AG20443 (cell line): Measurements from ENCODE around the gene PRKCQ.
"Not testable (repeated sequence)": the region's sequence is repeated elsewhere in the genome, so short reads cannot be mapped to it uniquely, and the experiment has no call there.

Source experiments
- DNase-seq: peaks from one replicate; pipeline ENCODE4 v3.0.0; 2012; ENCODE audit warnings: low spot score, mixed read lengths

The PRKCQ gene

DNA sequence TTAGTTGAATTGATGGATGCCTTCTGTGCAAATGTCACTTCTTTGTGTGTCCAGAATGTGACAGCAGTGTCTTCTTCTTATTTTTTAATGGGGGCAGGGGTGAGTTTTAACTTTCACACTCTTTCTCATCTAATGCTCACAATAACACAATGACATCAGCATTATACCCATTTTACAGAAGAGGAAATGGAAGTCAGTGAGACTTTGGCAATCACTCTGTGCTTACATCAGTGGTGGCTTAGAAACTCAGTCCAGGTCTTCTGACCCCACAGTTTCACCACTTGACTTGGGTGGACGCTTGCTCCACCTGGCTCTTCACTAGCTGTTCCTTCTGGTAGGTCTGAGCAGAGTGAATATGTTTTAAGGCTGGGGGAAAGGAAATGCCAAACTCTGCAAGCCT, 124.0 kb downstream of the PRKCQ start:
- DNase-seq, result no peak

DNA sequence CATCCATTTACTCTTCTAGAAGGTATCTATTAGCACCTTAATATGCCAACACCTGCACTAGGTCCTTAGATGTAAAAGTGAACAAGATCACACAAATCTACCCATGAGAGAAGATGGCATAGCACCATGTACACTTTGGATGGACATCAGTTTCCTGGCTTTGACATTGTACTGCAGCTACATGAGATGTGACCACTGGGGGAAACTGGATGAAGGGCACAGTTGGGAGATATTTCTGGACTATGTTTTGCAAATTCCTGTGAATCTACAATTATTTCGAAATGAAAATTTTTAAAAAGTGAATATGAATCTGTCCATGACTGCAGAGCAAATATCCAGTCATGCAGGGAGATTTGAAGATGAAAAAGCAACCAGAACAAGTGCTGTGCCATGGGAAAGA, 124.5 kb downstream of the PRKCQ start:
- DNase-seq, result no peak

DNA sequence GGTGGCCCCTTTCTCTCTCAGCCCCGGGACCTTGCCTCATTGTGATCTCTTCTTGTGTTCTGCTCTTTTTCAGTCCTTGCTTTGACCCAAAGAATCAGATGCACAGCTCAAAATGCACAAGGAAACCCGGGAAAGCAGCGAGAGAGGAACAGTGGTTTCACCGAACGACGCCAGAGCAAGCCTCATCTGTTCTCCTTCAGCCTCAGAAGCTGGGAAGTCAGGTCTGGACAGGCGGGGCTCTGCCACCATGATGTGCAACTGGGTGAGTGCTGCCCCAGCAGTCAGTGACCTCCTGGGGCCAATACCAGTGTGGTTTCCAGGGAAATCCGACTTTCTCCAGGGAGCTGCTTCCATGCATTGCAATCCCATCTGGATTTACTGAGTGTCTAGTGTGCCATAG, 133.4 kb downstream of the PRKCQ start:
- DNase-seq, result no peak

DNA sequence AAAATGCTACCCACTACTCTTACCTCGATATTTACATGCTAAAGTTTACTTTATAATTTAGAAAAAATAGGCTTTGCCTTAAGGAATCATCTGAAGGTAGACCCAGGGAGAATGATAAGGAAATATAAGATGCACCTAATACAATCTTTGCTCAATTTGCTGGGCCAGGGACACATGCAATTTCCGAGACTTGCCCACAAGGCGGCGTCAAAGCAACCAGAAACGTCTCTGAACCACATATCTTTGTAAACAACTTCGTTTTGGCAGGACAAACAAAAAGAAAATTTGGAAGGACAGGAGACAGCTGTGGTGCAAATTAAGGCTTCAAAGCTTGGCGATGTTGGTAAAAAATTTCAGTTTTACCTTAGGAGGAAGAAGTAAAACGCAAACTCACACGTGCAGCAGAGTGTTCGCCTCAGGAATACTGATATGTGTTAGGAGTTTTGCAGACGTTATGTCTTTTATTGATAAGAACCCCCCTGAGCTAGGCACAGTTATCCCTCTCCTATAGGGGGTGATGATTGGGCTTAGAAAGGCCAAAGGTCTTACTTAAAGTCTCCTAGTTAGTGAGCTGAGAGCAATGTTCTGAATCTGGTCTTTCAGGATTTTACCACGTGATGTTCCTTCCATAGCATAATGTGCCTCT, 134.3 kb downstream of the PRKCQ start:
- peak; percentile 70 for DNase-seq

DNA sequence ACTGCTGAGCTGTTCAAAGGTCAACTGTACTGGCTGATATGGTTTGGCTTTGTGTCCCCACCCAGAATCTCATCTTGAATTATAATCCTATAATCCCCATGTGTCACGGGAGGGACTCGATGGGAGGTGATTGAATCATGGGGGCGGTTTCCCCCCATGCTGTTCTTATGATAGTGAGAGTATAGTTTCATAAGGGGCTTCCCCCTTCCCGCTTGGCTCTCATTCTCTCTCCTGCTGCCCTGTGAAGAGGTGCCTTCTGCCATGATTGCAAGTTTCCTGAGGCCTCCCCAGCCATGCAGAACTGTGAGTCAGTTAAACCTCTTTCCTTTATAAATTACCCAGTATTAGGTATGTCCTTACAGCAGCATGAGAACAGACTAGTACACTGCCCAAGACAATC, 140.2 kb downstream of the PRKCQ start:
- not testable (repeated sequence) for DNase-seq

DNA sequence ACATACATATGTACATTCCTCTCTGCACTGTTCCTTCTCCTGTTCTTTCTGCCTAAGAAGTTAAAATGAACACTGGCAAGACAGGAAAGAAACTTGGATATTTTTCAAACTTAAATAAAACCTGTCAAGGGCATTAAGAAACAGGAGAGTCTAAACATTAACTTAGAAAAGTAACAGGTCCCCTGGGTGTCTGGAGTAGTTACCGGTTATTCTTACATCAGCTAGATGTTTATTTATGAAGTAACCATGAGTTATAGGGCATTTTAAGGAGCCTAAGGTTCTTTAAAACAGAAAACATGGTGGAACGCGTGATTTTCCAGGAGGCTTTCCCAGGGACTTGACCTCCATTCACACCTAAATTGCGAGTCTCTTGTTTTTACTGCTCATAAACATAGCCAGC, 148.2 kb downstream of the PRKCQ start:
- no peak for DNase-seq

DNA sequence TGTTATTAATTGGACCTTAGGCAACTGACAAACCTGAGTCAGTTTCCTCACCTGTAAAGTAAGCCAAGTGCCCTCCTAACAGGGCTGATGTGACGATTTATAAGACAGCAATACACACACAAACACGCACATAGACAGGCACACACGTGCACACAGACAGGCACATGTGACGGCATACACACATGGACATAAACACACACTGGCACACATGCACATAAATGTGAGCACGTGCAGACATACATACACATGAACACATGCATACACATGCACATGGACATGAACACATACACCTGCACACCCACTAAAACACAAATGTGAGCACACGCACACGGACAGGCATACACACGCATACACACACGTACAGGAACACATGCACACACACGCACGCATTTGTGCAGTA, 148.9 kb downstream of the PRKCQ start:
- no peak for DNase-seq

DNA sequence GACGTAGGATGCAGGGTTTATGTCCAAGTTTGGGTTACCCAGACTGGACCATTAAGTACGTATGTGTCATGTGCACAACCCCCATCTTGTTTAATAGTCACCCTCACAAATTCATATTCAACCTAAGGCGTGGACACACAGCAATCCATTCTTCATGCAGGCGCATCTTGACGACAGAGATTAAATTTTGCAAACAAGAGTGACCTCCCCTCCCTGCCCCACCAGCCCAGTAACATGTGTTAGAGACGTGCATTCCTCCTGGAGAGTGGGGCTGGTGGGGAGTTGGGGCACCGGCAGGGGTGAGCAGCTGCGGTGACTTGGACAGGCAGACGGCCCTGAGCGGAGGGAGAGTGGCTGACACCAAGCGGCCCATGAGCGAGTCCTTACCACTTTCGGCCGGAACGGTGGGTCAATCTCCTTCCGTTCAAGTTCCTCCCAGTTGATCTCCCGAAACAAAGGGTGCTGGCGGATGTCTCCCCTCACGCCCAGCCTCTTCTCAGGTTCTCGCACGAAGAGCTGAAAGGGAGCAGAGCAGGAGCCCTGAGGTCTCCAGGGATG, 149.6 kb downstream of the PRKCQ start:
- DNase-seq, result no peak

DNA sequence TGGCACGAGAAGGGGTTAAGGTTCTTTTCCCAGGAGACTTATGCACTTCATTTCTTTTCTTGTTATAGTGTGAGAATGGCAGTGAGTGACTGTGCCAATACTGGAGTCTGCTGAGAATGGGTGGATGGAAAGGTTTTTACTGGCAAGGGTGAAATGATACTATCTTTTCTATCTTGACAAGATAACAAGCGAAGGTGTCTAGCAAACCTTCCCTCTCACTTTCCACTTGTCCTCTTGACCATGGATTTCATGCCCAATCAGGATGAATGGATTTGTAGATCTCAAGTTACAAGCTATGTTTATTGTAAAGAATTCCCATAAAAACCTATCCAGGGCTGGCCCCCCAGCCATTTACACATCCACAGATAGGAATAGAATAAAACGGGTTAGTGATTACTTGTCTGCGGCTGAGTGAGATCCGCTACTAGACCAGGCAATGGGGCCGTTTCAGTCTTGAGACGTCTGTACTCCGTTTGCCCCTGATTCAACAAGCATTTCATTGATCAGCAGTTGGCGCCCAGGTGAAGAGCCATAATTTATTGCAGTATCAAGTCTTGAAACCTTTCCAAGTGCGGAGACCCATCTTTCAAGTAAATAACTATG, 152.6 kb downstream of the PRKCQ start:
- no peak for DNase-seq

DNA sequence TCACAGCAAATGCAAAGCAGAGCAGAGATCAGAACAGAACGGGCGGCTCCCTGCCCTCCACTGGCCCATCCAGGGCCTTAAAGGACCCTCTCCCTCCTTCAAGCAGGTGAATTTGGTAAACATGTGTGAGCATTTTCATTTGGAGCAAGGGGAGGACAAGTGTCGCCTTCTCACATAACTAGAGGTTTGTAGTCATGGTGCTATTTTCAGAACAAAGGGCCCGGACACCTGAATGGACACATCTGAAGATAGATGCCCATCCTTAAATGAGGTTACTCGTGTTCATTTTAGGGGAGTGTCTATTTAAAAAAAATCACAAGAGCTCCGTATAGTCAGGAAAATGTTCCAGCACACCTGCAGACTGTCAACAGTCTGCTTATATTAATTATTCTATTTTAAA, 153.8 kb downstream of the PRKCQ start:
- DNase-seq, result no peak

DNA sequence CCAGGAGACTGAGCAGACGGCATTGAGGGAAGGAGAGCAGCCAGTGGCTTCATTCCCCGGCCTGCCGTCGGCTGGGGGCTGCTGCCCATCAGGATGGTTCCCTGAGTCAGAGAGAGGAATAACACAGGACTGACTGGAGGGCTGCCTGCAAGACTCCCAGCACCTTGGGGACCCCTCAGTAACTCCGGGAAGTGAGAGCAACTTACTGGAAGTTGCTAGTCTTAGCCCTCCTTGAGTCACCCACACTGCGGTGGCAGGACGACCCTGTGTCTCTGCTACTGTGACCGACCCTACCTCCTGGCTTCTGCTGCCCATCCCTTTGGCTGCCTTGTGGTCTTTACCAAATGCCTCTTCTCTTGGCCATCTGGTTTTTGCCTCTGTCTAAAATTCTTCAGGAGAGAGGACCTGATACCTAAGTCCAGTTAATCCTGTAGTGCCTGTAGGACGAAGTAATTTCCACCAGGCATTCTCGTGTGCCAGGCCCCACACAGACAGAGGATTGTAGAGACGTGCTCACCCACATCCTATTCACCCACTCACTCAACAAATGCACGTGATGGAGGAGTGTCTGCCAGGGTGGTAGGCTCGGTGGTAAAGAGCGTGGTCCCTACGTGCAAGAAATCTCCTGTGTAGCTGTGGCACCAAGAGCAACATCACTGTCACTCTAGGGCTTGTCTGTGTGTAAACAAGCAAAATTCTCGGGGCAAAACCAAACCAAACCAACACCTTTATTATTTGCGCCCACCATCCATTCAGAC, 156.5 kb downstream of the PRKCQ start:
- DNase-seq, result no peak

DNA sequence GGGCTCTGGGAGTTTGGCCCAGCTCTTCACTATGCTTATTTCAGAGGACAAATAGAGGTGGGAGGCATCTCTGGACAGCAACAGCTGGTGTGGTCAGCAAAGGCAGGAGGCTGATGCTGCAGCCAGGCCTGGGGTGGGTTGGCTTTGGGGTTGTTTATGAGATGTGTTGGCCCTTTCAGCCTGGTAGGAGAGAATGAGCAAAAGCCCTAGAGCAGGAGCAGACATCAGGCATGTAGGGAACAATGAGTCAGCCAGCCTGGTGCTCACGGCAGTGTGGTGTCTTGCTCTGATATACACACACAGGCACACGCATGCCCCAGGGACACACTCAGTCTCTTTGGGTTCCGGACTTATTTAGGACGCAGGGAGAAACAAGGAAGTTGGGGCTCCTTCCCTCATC, 157.1 kb downstream of the PRKCQ start:
- DNase-seq, result peak; percentile 17

DNA sequence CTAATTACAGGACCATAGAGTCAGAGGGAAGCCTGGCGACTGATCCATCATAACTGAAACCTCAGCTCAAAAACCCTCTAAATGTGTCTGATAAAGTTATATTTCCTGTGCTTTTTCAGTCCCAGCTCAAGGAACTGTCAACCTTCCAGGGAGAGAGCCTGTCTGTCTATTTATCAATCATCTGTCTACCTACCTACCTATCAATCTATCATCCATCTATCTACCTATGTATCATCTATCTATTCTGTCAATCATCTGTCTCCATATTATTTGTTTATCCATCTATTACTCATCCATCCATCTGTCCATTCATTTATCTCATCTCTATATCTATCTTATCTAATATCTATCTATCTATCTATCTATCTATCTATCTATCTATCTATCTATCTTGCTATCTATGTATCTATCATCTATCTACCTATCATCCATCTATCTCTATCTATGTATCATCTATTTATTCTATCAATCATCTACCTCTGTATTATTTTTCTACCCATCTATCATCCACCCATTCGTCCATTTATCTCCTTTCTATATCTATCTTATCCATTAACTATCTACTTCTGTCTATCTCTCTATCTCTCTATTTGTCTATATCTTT, 161.4 kb downstream of the PRKCQ start:
- DNase-seq, result no peak

DNA sequence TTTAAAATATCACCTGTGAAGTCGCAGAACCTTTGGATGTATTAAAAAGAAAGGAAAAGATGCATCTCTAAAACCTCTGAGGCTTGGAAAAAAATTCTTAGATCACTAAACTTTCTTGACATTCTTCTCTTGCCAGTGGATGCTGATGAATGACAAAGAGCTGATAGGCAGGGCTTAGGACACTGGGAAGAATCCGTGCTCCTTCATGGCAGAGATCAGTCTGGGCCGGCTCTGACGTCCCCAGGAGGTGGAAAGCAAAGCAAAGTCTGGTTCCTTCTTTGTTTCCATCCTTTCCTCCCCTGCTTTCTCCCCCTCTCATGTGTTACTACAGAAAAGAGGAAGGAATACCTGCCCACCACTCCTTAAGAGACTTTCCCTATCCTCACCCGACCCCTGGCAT, 161.9 kb downstream of the PRKCQ start:
- DNase-seq, result no peak

DNA sequence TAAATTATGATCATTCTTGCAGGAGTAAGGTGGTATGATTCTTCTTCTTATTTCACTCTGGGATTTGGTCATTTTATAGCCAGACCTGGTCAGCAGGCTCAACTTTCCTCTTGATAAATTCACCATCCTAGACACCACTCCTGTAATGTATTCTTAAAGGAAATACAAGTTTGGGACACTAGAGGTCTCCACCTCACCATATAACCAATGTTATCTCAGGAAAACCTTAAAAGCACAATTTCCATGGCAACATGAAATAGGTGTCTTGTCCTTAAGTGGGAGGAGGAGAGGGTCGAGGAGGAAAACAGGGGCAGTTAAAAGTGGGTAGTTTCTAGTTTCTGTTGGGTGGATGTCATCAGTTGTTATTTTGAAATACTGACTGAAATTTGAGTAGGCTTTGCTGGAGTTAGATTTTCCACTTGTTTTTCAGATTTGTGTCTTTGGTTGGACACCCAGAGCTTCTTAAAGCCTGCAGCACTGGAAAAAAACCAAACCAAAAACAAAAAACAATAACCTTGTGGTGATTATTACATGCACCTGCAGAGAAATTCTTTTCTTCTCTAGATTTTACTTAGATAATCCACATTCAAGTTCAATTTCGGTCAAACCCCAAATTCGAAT, 163.1 kb downstream of the PRKCQ start:
- peak; percentile 64 for DNase-seq

DNA sequence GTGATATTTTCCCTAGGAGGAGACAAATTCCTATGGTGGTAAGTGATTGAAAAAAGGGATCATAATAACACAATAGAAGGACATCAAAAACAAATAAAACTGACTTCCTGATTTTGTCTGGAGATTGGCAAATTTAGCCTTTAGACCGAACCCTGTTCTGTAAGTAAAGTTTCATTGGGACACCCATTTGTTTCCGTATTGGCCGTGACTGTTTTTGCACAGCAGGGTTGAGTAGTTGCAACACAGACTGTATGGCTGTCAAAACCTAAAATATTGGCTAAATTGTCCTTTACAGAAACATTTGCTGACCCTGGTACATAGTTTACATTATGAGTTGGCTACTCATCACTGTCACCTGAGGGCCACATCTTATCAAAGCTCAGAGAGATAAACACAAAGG, 168.6 kb downstream of the PRKCQ start:
- no peak for DNase-seq

DNA sequence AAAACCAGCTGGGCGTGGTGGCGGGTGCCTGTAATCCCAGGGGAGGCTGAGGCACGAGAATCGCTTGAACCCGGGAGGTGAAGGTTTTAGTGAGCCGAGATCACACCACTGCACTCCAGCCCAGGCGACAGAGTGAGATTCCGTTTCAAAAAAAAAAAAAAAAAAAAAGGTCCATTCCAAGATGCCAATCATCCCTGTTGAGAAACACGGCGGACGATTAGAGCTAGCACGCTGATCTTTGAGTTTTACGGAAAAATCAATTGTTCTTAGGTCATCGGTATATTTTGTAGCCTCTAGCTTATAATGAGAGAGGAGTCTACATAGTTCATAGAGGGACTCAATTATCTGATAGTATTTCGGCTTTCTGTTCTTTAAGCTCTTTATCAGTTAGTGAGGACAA, 169.2 kb downstream of the PRKCQ start:
- no peak for DNase-seq

DNA sequence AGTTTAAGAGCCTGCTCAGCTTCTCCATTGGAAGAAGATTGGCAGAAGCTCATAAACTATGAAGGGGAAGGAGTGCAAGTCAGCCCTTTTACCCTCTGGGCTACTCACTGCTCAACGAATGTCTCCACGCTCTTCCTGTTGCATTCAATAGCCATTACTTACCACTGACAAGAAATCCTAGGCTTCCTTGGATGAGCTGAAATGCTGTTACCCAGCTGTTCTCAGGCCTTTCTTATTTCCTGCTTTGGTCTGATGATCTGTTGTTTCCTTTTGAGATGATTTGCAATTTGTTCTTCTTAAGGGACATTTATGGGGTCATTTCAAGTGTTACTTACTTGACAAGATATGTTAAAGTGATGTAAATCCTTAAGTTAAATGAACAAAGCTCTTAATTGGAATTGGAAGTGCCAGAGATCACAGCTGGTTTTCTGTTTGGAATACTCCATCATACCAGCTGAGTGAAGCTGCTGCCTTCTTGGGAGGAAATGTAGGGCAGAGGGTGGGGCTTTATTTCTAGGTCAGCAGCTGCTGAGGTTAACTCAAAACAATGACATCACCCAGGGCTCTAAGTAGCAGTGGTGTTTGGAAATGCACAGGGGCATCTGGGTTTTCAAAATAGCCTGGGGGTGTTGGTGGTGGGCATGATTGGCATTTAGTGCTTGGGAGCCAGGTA, 170.0 kb downstream of the PRKCQ start:
- DNase-seq, result peak; percentile 75

DNA sequence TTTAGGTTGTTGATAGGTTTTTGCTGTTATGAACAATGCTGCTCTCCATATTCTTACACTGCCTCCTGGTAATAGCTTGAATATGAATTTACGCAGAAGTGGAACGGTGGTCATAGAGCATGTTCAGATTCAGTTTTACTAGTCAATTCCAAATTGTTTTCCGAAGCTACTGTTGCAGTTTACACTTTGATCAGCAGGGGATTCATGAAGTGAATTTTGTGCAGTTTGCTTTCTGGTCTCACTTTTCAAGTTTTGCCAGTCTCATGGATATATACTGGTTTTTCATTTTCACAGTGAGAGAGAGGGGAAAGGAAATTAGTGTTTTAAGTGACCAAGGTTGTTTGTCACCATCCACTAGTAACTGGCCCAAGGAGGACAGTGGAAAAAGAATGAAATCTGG, 171.3 kb downstream of the PRKCQ start:
- no peak for DNase-seq

DNA sequence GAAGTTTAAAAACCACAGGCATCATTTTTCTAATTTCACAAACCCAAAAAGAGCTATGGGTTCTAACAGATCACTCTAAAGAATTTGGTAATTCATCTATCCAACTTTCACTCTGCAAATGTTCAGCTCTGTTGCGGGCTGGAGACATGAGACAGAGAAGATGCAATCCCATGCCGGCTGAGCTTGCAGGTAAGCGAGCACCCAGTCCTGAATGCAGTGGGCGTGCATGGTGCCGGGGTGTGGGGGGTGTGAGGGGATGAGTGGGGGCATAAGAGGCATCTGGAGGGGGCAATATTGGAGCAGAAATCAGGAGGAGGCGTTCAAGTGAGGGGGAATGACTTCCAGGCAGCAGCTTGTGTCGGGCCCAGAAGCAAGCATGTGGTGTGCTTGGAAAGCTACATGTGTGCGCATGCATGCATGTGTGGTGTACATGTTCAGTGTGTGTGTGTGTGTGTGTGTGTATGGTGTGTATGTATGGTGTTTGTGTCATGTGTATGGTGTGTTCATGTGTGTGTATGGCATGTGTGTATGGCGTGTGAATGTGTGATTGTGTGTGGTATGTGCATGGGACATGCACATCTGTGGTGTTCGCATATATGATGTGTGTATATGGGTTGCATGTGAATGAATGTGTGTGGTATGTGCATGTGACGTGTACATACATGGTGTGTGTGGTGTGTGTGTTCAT, 172.9 kb downstream of the PRKCQ start:
- no peak for DNase-seq
